Suprapubic skin (tissue), 4 donors: ENCODE data around the gene SLC8A1. TPM values are rescaled to one million over a fixed set of nuclear protein-coding genes. Genes with fewer than 3 reads are reported as not detected.

Experiments
- DNase-seq, 2 donors: peaks; one replicate each; pipeline ENCODE4 v3.0.0-alpha.2; 2019; ENCODE audit warnings: low spot score in 2 of 2
- H3K27ac ChIP-seq: fragments of 200-600 bp; sonication (generic); one replicate; pipeline ENCODE4 v1.5.1; 2019
- H3K27me3 ChIP-seq: fragments of 200-600 bp; sonication (generic); one replicate; pipeline ENCODE4 v1.5.1; 2019
- H3K36me3 ChIP-seq: fragments of 200-600 bp; sonication (generic); one replicate; pipeline ENCODE4 v1.5.1; 2019
- H3K4me1 ChIP-seq: fragments of 200-600 bp; sonication (generic); one replicate; pipeline ENCODE4 v1.5.1; 2019
- H3K4me3 ChIP-seq: fragments of 200-600 bp; sonication (generic); one replicate; pipeline ENCODE4 v1.5.1; 2019; ENCODE audit warnings: mild to moderate bottlenecking
- H3K9me3 ChIP-seq: fragments of 200-600 bp; sonication (generic); one replicate; pipeline ENCODE4 v1.5.1; 2019
- CTCF ChIP-seq, 2 donors: fragments of 200-600 bp in 1 of 2; fragments of 450-650 bp in 1 of 2; sonication (generic) in 1 of 2; IDR thresholded peaks; one replicate each; pipeline ENCODE4 v1.5.1; 2016 to 2019; ENCODE audit warnings: antibody characterized with exemption in 2 of 2, mild to moderate bottlenecking in 1 of 2, moderate library complexity in 1 of 2
- EP300 ChIP-seq: sonication (generic); formaldehyde crosslinking; IDR thresholded peaks from one replicate; pipeline ENCODE4 v1.6.1; 2017; ENCODE audit warnings: antibody characterized with exemption
- POLR2A ChIP-seq, 2 donors: fragments of 450-650 bp; IDR thresholded peaks; one replicate each; pipeline ENCODE4 v1.6.1; 2017; ENCODE audit warnings: antibody characterized with exemption in 2 of 2, mild to moderate bottlenecking in 2 of 2, moderate library complexity in 2 of 2
- POLR2AphosphoS5 ChIP-seq, 3 donors: sonication (generic); formaldehyde crosslinking; IDR thresholded peaks; one replicate each; pipeline ENCODE4 v1.6.1; 2017; ENCODE audit warnings: antibody characterized with exemption in 3 of 3
- WGBS: methylation state at CpG from one replicate; pipeline ENCODE4 v1.1.5; 2018; 5-methylcytosine and 5-hydroxymethylcytosine counted together
- total RNA-seq, 4 donors: library from RNA; depleted of rRNA; stranded (reverse); fragments of >200 nt; gene quantifications; one replicate each; pipeline ENCODE4 v1.1.0, GENCODE V29; 2016

The SLC8A1 gene
- total RNA-seq, 4 donors from 2014 or later: 2.4 to 14.4 (median 9.9) TPM

GRCh38 chr2:40199771-40200170, 252.1 kb downstream of the SLC8A1 start:
- DNase-seq: no peak
- no peak for TF ChIP-seq POLR2A (IDR thresholded peaks at IDR 0.05)
- no peak for TF ChIP-seq CTCF (IDR thresholded peaks at IDR 0.05)
- TF ChIP-seq EP300: no peak
- no peak for TF ChIP-seq POLR2AphosphoS5 (IDR thresholded peaks at IDR 0.05)
- H3K27me3 ChIP-seq: no peaks in the 10 kb centered on the region
- H3K4me1 ChIP-seq: no peaks in the 10 kb centered on the region
- H3K9me3 ChIP-seq: no peaks in the 10 kb centered on the region
- H3K4me3 ChIP-seq: no peak overlapping the region
- no peak overlapping the region for H3K27ac ChIP-seq
- no peaks in the 10 kb centered on the region for H3K36me3 ChIP-seq

GRCh38 chr2:40197121-40197520, 254.8 kb downstream of the SLC8A1 start:
- 57% methylated on average over 5 of the region's 5 CpGs for WGBS
- H3K36me3 ChIP-seq: no peaks in the 10 kb centered on the region
- H3K27me3 ChIP-seq: no peaks in the 10 kb centered on the region
- H3K4me1 ChIP-seq: no peaks in the 10 kb centered on the region
- H3K4me3 ChIP-seq: no peak overlapping the region
- TF ChIP-seq CTCF (IDR thresholded peaks at IDR 0.05): no peak
- no peak for TF ChIP-seq POLR2A (IDR thresholded peaks at IDR 0.05)
- TF ChIP-seq POLR2AphosphoS5 (IDR thresholded peaks at IDR 0.05): no peak
- no peak for TF ChIP-seq EP300
- H3K27ac ChIP-seq: no peak overlapping the region
- DNase-seq: no peak
- H3K9me3 ChIP-seq: no peaks in the 10 kb centered on the region

- Histone ChIP-seq H3K4me1 (no peaks in the 10 kb centered on the region), H3K27me3 (no peaks in the 10 kb centered on the region), H3K36me3 (no peaks in the 10 kb centered on the region), H3K4me3 (no peak overlapping the region), H3K9me3 (no peaks in the 10 kb centered on the region), H3K27ac (no peak overlapping the region)
- DNase-seq: no peak
- no peak for TF ChIP-seq EP300
Observed at GRCh38 chr2:40193670-40194026, 258.2 kb downstream of the SLC8A1 start.

- Histone ChIP-seq H3K27ac (no peak overlapping the region), H3K36me3 (no peaks in the 10 kb centered on the region), H3K9me3 (no peaks in the 10 kb centered on the region), H3K4me1 (no peaks in the 10 kb centered on the region), H3K4me3 (no peak overlapping the region), H3K27me3 (no peaks in the 10 kb centered on the region)
- TF ChIP-seq CTCF (IDR thresholded peaks at IDR 0.05) (no peak), POLR2AphosphoS5 (IDR thresholded peaks at IDR 0.05) (no peak), POLR2A (IDR thresholded peaks at IDR 0.05) (no peak), EP300 (no peak)
- no peak for DNase-seq
- WGBS: 55% methylated on average over 6 of the region's 6 CpGs
Observed at GRCh38 chr2:40192864-40193669, 258.8 kb downstream of the SLC8A1 start.

GRCh38 chr2:40190457-40190856, 261.4 kb downstream of the SLC8A1 start:
- TF ChIP-seq POLR2A (IDR thresholded peaks at IDR 0.05): no peak
- no peak for TF ChIP-seq POLR2AphosphoS5 (IDR thresholded peaks at IDR 0.05)
- no peak for TF ChIP-seq EP300
- TF ChIP-seq CTCF (IDR thresholded peaks at IDR 0.05): no peak
- H3K4me1 ChIP-seq: no peaks in the 10 kb centered on the region
- WGBS: 87% methylated on average over 5 of the region's 5 CpGs
- H3K9me3 ChIP-seq: no peaks in the 10 kb centered on the region
- no peak for DNase-seq
- no peaks in the 10 kb centered on the region for H3K27me3 ChIP-seq
- no peaks in the 10 kb centered on the region for H3K36me3 ChIP-seq
- no peak overlapping the region for H3K27ac ChIP-seq
- no peak overlapping the region for H3K4me3 ChIP-seq

- DNase-seq: no peak
- no peaks in the 10 kb centered on the region for H3K4me1 ChIP-seq
- 89% methylated on average over 5 of the region's 5 CpGs for WGBS
- no peak for TF ChIP-seq POLR2AphosphoS5 (IDR thresholded peaks at IDR 0.05)
- TF ChIP-seq POLR2A (IDR thresholded peaks at IDR 0.05): no peak
- TF ChIP-seq EP300: no peak
- no peak for TF ChIP-seq CTCF (IDR thresholded peaks at IDR 0.05)
- no peak overlapping the region for H3K27ac ChIP-seq
- H3K27me3 ChIP-seq: no peaks in the 10 kb centered on the region
- H3K4me3 ChIP-seq: no peak overlapping the region
- H3K9me3 ChIP-seq: no peaks in the 10 kb centered on the region
- H3K36me3 ChIP-seq: no peaks in the 10 kb centered on the region
Observed at GRCh38 chr2:40189881-40190280, 262.0 kb downstream of the SLC8A1 start.
